GM23338 (cell line): ENCODE results near the gene PPA1.

Experiments used
- CREB1 ChIP-seq: fragments of 250-450 bp; sonication (Bioruptor Pico); IDR thresholded peaks from 2 replicates; pipeline ENCODE4 v1.5.0; 2020; ENCODE audit warnings: low read depth, mild to moderate bottlenecking, moderate library complexity
- CTCF ChIP-seq, 2 experiments: fragments of 200-600 bp in 1 of 2; sonication (generic) in 1 of 2; conservative IDR thresholded peaks; 2 replicates each; pipeline versions ENCODE4 v1.5.1 to v1.6.1; 2016 to 2017; ENCODE audit warnings: antibody characterized with exemption in 2 of 2, low read depth in 2 of 2, mild to moderate bottlenecking in 2 of 2, moderate library complexity in 1 of 2
- ETS1 ChIP-seq: IDR thresholded peaks from 2 replicates; pipeline ENCODE4 v1.6.1; 2016; ENCODE audit warnings: antibody characterized with exemption
- EZH2 ChIP-seq: fragments of 200-600 bp; sonication (generic); IDR thresholded peaks from one replicate; pipeline ENCODE4 v1.8.0; 2017; ENCODE audit warnings: antibody characterized with exemption, mild to moderate bottlenecking, low read depth; ENCODE audit not compliant: unreplicated experiment
- EZH2phosphoT487 ChIP-seq: fragments of 200-600 bp; sonication (generic); IDR thresholded peaks from one replicate; pipeline ENCODE4 v1.8.1; 2018; ENCODE audit warnings: antibody characterized with exemption; ENCODE audit not compliant: unreplicated experiment
- JUNB ChIP-seq: IDR thresholded peaks from one replicate; pipeline ENCODE4 v1.6.1; 2016; ENCODE audit warnings: antibody characterized with exemption; ENCODE audit not compliant: unreplicated experiment
- NANOG ChIP-seq: IDR thresholded peaks from 2 replicates; pipeline ENCODE4 v1.6.1; 2016; ENCODE audit warnings: antibody characterized with exemption, borderline replicate concordance
- POLR2AphosphoS5 ChIP-seq: IDR thresholded peaks from 2 replicates; pipeline ENCODE4 v1.6.1; 2016; ENCODE audit warnings: antibody characterized with exemption, low read depth
- REST ChIP-seq: IDR thresholded peaks from one replicate; pipeline ENCODE4 v1.6.1; 2018; ENCODE audit warnings: antibody characterized with exemption; ENCODE audit not compliant: unreplicated experiment
- STAT1 ChIP-seq: IDR thresholded peaks from one replicate; pipeline ENCODE4 v1.6.1; 2016; ENCODE audit warnings: antibody characterized with exemption; ENCODE audit not compliant: unreplicated experiment
- ZNF114 ChIP-seq: fragments of 250-450 bp; sonication (Bioruptor Pico); IDR thresholded peaks from 2 replicates; pipeline ENCODE4 v1.5.0; 2020; ENCODE audit warnings: mild to moderate bottlenecking, moderate library complexity
- ZNF331 ChIP-seq: fragments of 250-450 bp; sonication (Bioruptor Pico); IDR thresholded peaks from 2 replicates; pipeline ENCODE4 v1.5.0; 2020; ENCODE audit warnings: low read depth, mild to moderate bottlenecking, moderate library complexity
- ZNF462 ChIP-seq: fragments of 250-450 bp; sonication (Bioruptor Pico); IDR thresholded peaks from 2 replicates; pipeline ENCODE4 v1.5.0; 2020; ENCODE audit warnings: mild to moderate bottlenecking, moderate library complexity

- TF ChIP-seq CTCF (conservative IDR thresholded peaks at IDR 0.05; ENCODE audit: low read depth in 2 of 2): no peak
- no peak for TF ChIP-seq EZH2
- no peak for TF ChIP-seq POLR2AphosphoS5
- TF ChIP-seq REST: no peak
- TF ChIP-seq NANOG: no peak
- no peak for TF ChIP-seq EZH2phosphoT487
- no peak for TF ChIP-seq ETS1
- TF ChIP-seq STAT1: no peak
- no peak for TF ChIP-seq CREB1 (CRISPR knock-in tag)
- no peak for TF ChIP-seq ZNF462 (CRISPR knock-in tag)
- no peak for TF ChIP-seq JUNB
- TF ChIP-seq ZNF331 (CRISPR knock-in tag): no peak
- TF ChIP-seq ZNF114 (CRISPR knock-in tag): no peak
Measured at GRCh38 chr10:70270952-70271351, 37.7 kb upstream of the PPA1 start.
